22Rv1 (cell line): ENCODE measurements around the gene SRPK1.

Experiments
- ZFX ChIP-seq: fragments of 450-650 bp; IDR thresholded peaks from 2 replicates; pipeline ENCODE4 v1.6.1; 2017; ENCODE audit warnings: antibody characterized with exemption, borderline replicate concordance
- TF ChIP-seq, protein P1 (sequence below): fragments of 450-650 bp; IDR thresholded peaks from 2 replicates; pipeline ENCODE4 v1.5.1; 2017; ENCODE audit warnings: mild to moderate bottlenecking

- TF ChIP-seq, protein P1, sequence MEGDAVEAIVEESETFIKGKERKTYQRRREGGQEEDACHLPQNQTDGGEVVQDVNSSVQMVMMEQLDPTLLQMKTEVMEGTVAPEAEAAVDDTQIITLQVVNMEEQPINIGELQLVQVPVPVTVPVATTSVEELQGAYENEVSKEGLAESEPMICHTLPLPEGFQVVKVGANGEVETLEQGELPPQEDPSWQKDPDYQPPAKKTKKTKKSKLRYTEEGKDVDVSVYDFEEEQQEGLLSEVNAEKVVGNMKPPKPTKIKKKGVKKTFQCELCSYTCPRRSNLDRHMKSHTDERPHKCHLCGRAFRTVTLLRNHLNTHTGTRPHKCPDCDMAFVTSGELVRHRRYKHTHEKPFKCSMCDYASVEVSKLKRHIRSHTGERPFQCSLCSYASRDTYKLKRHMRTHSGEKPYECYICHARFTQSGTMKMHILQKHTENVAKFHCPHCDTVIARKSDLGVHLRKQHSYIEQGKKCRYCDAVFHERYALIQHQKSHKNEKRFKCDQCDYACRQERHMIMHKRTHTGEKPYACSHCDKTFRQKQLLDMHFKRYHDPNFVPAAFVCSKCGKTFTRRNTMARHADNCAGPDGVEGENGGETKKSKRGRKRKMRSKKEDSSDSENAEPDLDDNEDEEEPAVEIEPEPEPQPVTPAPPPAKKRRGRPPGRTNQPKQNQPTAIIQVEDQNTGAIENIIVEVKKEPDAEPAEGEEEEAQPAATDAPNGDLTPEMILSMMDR: no peak
- TF ChIP-seq ZFX: no peak
These were observed 14.6 kb upstream of the SRPK1 start for GRCh38 chr6:35935469-35935868.
